Heart right ventricle (tissue), 16 donors: ENCODE measurements around the gene S1PR1. TPM values are rescaled to one million over a fixed set of nuclear protein-coding genes. Genes with fewer than 3 reads are reported as not detected.
"Not testable (repeated sequence)": the region's sequence is repeated elsewhere in the genome, so short reads cannot be mapped to it uniquely, and the experiment has no call there.

Experiments
- ATAC-seq, 8 donors: fragments of 200-7000 bp; cut with Tn5 transposase; one replicate each; pipeline ENCODE4 v1.9.1; 2020; ENCODE audit warnings: mild to moderate bottlenecking in 8 of 8, moderate library complexity in 8 of 8, moderate number of reproducible peaks in 1 of 8
- DNase-seq, 2 donors: peaks; one replicate each; pipeline ENCODE4 v3.0.0-alpha.2; 2020
- H3K27ac ChIP-seq, 10 donors: fragments of 200-600 bp; sonication (generic) in 2 of 10; one replicate each; pipeline versions ENCODE4 v1.5.0 to v1.8.0; 2020 to 2022; ENCODE audit warnings: mild to moderate bottlenecking in 3 of 10
- H3K27me3 ChIP-seq, 7 donors: fragments of 200-600 bp; one replicate each; pipeline ENCODE4 v1.8.0; 2021 to 2022; ENCODE audit warnings: mild to moderate bottlenecking in 2 of 7
- H3K36me3 ChIP-seq, 9 donors: fragments of 200-600 bp; sonication (generic) in 1 of 9; one replicate each; pipeline versions ENCODE4 v1.5.0 to v1.8.0; 2020 to 2022; ENCODE audit warnings: mild to moderate bottlenecking in 2 of 9
- H3K4me1 ChIP-seq, 9 donors: fragments of 200-600 bp; sonication (generic) in 1 of 9; one replicate each; pipeline versions ENCODE4 v1.5.0 to v1.8.0; 2020 to 2022; ENCODE audit warnings: mild to moderate bottlenecking in 4 of 9
- H3K4me3 ChIP-seq, 10 donors: fragments of 200-600 bp; sonication (generic) in 2 of 10; one replicate each; pipeline versions ENCODE4 v1.5.0 to v1.8.0; 2020 to 2022; ENCODE audit warnings: mild to moderate bottlenecking in 7 of 10, moderate library complexity in 2 of 10
- H3K9me3 ChIP-seq, 11 donors: fragments of 200-600 bp in 10 of 11; sonication (generic) in 2 of 11; one replicate each; pipeline versions ENCODE4 v1.5.0 to v1.8.0; 2013 to 2022; ENCODE audit warnings: mild to moderate bottlenecking in 2 of 11, control low read depth in 1 of 11, moderate library complexity in 1 of 11
- WGBS, 2 donors: extraction: QIAGEN DNeasy Blood & Tissue Kit; methylation state at CpG; one replicate each; pipeline ENCODE4 v1.1.7; 2013; ENCODE audit warnings: inconsistent platforms in 1 of 2; 5-methylcytosine and 5-hydroxymethylcytosine counted together
- intact Hi-C, 10 donors: fragments of 100-400 bp; cut with DNase I; formaldehyde crosslinking; loops; one replicate each; pipeline versions ENCODE4 v1.11.1 to v1.14.2; 2022
- long read RNA-seq, 3 donors: library from polyadenylated mRNA; unstranded; transcript quantifications; one replicate each; pipeline ENCODE4 v2.0.0, GENCODE V29; 2020 to 2021
- polyA plus RNA-seq, 2 donors: library from polyadenylated mRNA; stranded (reverse); fragments of 200-250 nt; gene quantifications; one replicate each; pipeline ENCODE4 v1.2.3, GENCODE V29; 2013
- total RNA-seq, 10 donors: library from RNA; stranded (reverse); fragmentation: NEBNext Ultra II Directional in 3 of 10; extraction: Animal tissue kit (Norgen Biotek cat#: 25700) in 3 of 10; gene quantifications; one replicate each; pipeline versions ENCODE4 v1.2.1 to v1.2.4, GENCODE V29; 2021 to 2023
- TF ChIP-seq, protein P1 (sequence below), 9 donors: fragments of 200-600 bp; sonication (generic) in 2 of 9; IDR thresholded peaks; one replicate each; pipeline versions ENCODE4 v1.5.0 to v1.8.0; 2021 to 2022; ENCODE audit warnings: antibody characterized with exemption in 9 of 9, mild to moderate bottlenecking in 5 of 9, moderate library complexity in 1 of 9
- donor health status: Arrhythmogenic right ventricular cardiomyopathy.
- donor health status: ischemic (EF 13 %, LVEDD 7.1; RV severe dilation, severe dysfunction).
- donor health status: healthy with polysubstance abuse.
- donor health status: DM: no; HTN: yes; CAD: no.
- donor health status: DM: no; HTN: no; CAD: no.
- donor health status: ischemic (EF 25% LVEDD 6.9; RV normal size, moderate dysfunction).
- donor health status: ischemic (EF 25% LVEDD 5.7; RV mildly dilated, moderate dysfunction).
- donor health status: healthy.
- donor health status: DM: yes; HTN: yes; CAD: no.
- donor health status: Ischemic cardiomyopathy.
- donor health status: ischemic (EF 35%, LVEDD 5.7; RV mildly dilated, moderate dysfunction).
- donor health status: nonischemic (EF 11% LVEDD 7.7; RV severe dilation, severe dysfunction).
- donor health status: DM: yes; HTN: yes; CAD: no.
- donor health status: PGD.
- donor health status: ischemic (EF 29% LVEDD 5.4; RV normal size, mild dysfunction).
- donor health status: nonischemic (EF 23%, LVEDD 6.1; RV moderate dilation, normal function).

Gene S1PR1
- total RNA-seq (10 to 100 TPM; 37.4 to 82.2 (median 55.2) TPM), polyA plus RNA-seq (10 to 100 TPM; 50.3 to 51.2 TPM)
- long read RNA-seq, donor 1, transcript S1PR1-201 (2 exons, 2,909 nt): major isoform, 88 of 124 reads
- long read RNA-seq, donor 1, partial matches to known transcripts: 34 of 124 reads
- long read RNA-seq, donor 1, other reads (novel, unspliced or antisense): 1 of 124 reads
- long read RNA-seq, donor 2, transcript S1PR1-201 (2 exons, 2,909 nt): major isoform, 59 of 92 reads
- long read RNA-seq, donor 2, transcript S1PR1-203 (2 exons, 825 nt): minor isoform, 8 of 92 reads
- long read RNA-seq, donor 2, partial matches to known transcripts: 24 of 92 reads
- long read RNA-seq, donor 2, other reads (novel, unspliced or antisense): 0 of 92 reads
- long read RNA-seq, donor 3, transcript S1PR1-201 (2 exons, 2,909 nt): major isoform, 317 of 465 reads
- long read RNA-seq, donor 3, transcript S1PR1-203 (2 exons, 825 nt): minor isoform, 34 of 465 reads
- long read RNA-seq, donor 3, partial matches to known transcripts: 0 of 465 reads
- long read RNA-seq, donor 3, other reads (novel, unspliced or antisense): 113 of 465 reads

DNA sequence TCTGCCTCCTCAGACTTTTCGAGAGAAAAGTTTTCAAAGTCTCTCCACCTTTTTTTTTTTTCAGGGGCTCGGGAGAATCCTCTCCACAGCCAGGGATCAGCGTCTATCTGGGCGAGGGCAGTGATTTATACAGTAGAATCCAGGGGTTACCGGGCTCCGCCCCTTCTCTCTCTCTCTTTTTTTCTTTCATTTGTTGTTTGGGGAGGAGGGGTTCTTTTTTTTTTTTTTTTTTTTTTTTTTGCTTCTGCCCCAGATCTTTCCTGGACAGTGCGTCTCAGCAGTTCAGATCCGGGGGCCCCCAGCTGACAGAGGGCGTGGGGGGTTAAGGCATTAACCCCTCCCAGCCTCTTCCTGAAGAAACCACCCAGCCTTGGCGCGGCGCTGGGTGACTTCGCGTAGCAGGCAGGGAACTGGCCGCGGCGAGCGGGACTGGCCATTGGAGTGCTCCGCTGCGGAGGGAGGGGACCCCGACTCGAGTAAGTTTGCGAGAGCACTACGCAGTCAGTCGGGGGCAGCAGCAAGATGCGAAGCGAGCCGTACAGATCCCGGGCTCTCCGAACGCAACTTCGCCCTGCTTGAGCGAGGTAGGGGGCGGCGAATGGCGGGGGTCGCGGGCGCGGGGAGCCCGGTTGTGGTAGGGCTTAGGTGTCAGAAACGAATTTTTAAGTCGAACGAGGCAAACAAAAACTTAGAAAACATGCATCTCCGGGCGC lies at the start of gene S1PR1:
TSS of gene S1PR1 (plus strand) at position 504 of the 713 bp plus-strand sequence. CDS start 1,966 bp downstream, outside the sequence.
- intact Hi-C loops: loop anchor here (2.0 to 10.0 kb wide), 16 partner anchors 49 to 314 kb away; partner anchors contain the start of gene DPH5 (in 4 of the 10)
- ATAC-seq (peak; percentile 67 to 83 (median 74)), DNase-seq (peak; percentile 83)
- Histone ChIP-seq H3K4me1 (peaks cover 3 to 39% (median 24%) of the 10 kb centered on the region in 9 donors), H3K4me3 (peak within 1 kb of the TSS; percentile 56 to 90 (median 71)), H3K36me3 (peaks cover 0 to 29% (median 0%) of the 10 kb centered on the region in 9 donors), H3K27ac (peak within 1 kb of the TSS; percentile 81 to 99 (median 96)), H3K27me3 (no peaks in the 10 kb centered on the region), H3K9me3 (peaks cover 0 to 7% (median 0%) of the 10 kb centered on the region in 11 donors)
- TF ChIP-seq, protein P1, sequence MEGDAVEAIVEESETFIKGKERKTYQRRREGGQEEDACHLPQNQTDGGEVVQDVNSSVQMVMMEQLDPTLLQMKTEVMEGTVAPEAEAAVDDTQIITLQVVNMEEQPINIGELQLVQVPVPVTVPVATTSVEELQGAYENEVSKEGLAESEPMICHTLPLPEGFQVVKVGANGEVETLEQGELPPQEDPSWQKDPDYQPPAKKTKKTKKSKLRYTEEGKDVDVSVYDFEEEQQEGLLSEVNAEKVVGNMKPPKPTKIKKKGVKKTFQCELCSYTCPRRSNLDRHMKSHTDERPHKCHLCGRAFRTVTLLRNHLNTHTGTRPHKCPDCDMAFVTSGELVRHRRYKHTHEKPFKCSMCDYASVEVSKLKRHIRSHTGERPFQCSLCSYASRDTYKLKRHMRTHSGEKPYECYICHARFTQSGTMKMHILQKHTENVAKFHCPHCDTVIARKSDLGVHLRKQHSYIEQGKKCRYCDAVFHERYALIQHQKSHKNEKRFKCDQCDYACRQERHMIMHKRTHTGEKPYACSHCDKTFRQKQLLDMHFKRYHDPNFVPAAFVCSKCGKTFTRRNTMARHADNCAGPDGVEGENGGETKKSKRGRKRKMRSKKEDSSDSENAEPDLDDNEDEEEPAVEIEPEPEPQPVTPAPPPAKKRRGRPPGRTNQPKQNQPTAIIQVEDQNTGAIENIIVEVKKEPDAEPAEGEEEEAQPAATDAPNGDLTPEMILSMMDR (IDR thresholded peaks at IDR 0.05): no peak
- 0 to 1% methylated on average over 46 of the region's 46 CpGs for WGBS, 2 donors

DNA sequence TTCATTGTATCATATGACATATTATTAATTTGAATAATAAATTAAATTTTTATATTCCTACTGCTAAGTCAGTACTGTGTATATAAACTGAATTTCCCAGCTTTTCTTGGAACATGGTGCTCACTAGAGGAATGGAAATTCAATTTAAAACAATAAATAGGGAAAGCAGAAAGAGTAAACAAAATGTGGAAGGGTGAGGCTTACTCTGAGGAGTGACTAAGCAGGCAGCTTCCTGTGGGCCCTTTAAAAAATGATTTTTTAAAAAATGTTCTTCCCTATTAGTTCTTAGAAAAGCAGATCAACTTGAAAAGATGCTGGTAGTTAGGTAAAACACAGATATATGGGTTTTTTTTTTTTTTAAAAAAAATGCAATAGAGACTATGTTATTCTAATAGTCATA lies 49.5 kb upstream of the S1PR1 start:
- no peaks in the 10 kb centered on the region for H3K36me3 ChIP-seq
- H3K27ac ChIP-seq: peak overlapping the region in 9 of 10 donors; percentile 20 to 77 (median 70)
- intact Hi-C loops: loop anchor here in 2 of 10 donors (5.0 kb wide), 1 partner anchor 50 kb away; the partner anchor contains the start of gene S1PR1 (in 2 of the 2)
- TF ChIP-seq, protein P1 (IDR thresholded peaks at IDR 0.05): no peak
- H3K27me3 ChIP-seq: no peaks in the 10 kb centered on the region
- H3K4me3 ChIP-seq: no peak overlapping the region
- no peaks in the 10 kb centered on the region for H3K9me3 ChIP-seq
- peak in 6 of 8 donors; percentile 42 to 85 (median 67) for ATAC-seq
- DNase-seq: no peak
- H3K4me1 ChIP-seq: peaks cover 0 to 56% (median 11%) of the 10 kb centered on the region in 9 donors

DNA sequence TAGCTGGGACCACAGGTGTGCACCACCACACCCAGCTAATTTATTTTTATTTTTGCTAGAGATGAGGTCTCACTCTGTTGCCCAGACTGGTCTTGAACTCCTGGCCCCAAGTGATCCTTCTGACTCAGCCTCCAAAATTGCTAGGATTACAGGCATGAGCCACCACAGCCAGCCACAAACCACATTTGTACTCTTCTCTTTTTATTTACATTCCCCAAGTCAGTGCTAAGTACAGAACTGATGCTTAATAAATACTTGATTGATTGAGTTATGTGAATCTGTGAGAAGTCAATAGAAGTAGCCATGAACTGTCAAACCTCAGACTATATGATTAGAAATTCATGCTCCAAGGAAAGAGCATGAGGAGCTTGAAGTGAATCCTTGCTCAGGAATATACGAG lies 48.5 kb upstream of the S1PR1 start:
- WGBS, 2 donors: 63 to 81% methylated on average over 1 of the region's 1 CpG
- H3K4me1 ChIP-seq: peaks cover 0 to 48% (median 10%) of the 10 kb centered on the region in 9 donors
- no peak for ATAC-seq
- H3K9me3 ChIP-seq: no peaks in the 10 kb centered on the region
- intact Hi-C loops: loop anchor here in 2 of 10 donors (5.0 kb wide), 1 partner anchor 49 kb away; the partner anchor contains the start of gene S1PR1 (in 2 of the 2)
- no peak for DNase-seq
- TF ChIP-seq, protein P1 (IDR thresholded peaks at IDR 0.05): no peak
- H3K36me3 ChIP-seq: no peaks in the 10 kb centered on the region
- H3K4me3 ChIP-seq: no peak overlapping the region
- no peaks in the 10 kb centered on the region for H3K27me3 ChIP-seq
- H3K27ac ChIP-seq: peak overlapping the region in 6 of 10 donors; percentile 61 to 77 (median 66)

DNA sequence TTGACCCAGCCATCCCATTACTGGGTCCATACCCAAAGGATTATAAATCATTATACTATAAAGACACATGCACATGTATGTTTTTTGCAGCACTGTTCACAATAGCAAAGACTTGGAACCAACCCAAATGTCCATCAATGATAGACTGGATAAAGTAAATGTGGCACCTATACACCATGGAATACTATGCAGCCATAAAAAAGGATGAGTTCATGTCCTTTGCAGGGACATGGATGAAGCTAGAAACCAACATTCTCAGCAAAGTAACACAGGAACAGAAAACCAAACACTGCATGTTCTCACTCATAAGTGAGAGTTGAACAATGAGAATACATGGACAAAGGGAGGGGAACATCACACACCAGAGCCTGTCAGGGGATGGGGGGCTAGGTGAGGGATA lies 47.9 kb upstream of the S1PR1 start:
- not testable (repeated sequence) for H3K4me3 ChIP-seq, H3K27me3 ChIP-seq, H3K27ac ChIP-seq, H3K9me3 ChIP-seq, H3K36me3 ChIP-seq, ATAC-seq, DNase-seq
- peaks cover 0 to 46% (median 9%) of the 10 kb centered on the region in 9 donors for H3K4me1 ChIP-seq
- intact Hi-C loops: loop anchor here in 2 of 10 donors (5.0 kb wide), 1 partner anchor 48 kb away; the partner anchor contains the start of gene S1PR1 (in 2 of the 2)
